ENCODE measurements around the gene GRIN2A. TPM values are rescaled to one million over a fixed set of nuclear protein-coding genes. Genes with fewer than 3 reads are reported as not detected.
A peak's percentile ranks its signal among the peaks of the same experiment; 100 is the strongest.

Gene GRIN2A
- total and polyA plus RNA-seq, 4 donors = 11.2 to 42.6 (median 20.0) TPM

DNA sequence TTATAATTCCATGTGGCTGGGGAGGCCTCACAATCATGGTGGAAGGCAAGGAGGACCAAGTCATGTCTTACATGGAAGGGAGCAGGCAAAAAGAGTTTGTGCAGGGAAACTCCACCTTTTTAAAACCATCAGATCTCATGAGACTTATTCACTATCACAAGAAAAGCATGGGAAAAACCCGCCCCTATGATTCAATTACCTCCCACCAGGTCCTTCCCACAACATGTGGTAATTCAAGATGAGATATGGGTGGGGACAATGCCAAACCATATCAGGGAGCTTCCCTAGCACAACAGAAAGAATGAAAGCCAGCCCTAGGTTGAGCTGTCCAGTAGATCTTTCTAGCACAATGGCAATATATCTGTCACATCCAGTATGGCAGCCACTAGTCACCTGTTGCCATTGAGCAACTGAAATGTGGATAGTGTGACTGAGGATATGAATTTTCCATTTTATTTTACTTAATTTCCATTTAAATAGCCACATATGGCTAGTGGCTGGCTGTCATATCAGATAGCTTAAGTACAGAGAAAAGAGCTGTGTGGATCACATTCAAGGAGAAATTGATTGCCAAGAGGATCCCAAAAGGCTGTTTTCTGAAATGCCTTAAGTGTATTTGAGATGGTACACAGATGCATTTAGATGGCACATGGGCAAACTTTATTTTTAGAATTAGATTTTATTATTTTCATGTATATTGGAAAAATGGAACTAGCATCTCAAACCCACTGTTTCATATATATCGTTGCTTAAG lies 273.0 kb downstream of the GRIN2A start:
- no CpG with 5 or more reads among the region's 2 CpGs for WGBS (ENCODE audit: insufficient coverage)
- Histone ChIP-seq H3K27me3 (ENCODE audit: control insufficient read depth, insufficient read depth, low read length) (no peaks in the 10 kb centered on the region), H3K27ac (ENCODE audit: low read depth, low read length) (no peak overlapping the region), H3K4me3 (ENCODE audit: low read depth, low read length) (no peak overlapping the region), H3K4me1 (ENCODE audit: control insufficient read depth, insufficient read depth, low read length) (peaks cover 8% of the 10 kb centered on the region), H3K9me3 (ENCODE audit: control insufficient read depth, insufficient read depth, low read length) (no peaks in the 10 kb centered on the region), H3K36me3 (ENCODE audit: control insufficient read depth, insufficient read depth, low read length) (no peaks in the 10 kb centered on the region)
- DNase-seq (ENCODE audit: low read depth in 4 of 6, low spot score in 6 of 6) = peak in 1 of 6 donors; percentile 60

DNA sequence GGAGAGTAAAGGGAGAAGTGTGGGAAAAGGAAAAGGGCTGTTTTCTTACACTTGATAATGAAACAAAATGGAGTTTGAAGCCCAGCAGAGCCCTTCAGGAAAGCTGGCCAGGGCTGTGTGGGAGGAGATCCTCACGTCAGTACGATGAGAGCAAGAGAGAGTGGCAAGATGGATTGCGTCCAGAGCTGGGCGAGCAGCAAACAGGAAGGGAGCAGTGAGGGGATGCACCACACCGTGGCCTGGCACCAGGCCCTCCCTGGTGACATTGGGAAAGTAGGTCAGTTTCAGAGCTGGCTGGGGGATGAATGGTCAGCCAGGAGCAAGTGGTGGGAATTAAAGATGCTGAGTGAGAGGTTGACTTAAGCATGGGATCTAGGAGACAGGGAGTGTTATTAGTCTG lies 273.6 kb downstream of the GRIN2A start:
- H3K9me3 ChIP-seq (ENCODE audit: control insufficient read depth, insufficient read depth, low read length) = no peaks in the 10 kb centered on the region
- no peaks in the 10 kb centered on the region for H3K27me3 ChIP-seq (ENCODE audit: control insufficient read depth, insufficient read depth, low read length)
- no peak overlapping the region for H3K4me3 ChIP-seq (ENCODE audit: low read depth, low read length)
- peak in 1 of 6 donors; percentile 29 for DNase-seq (ENCODE audit: low read depth in 4 of 6, low spot score in 6 of 6)
- H3K36me3 ChIP-seq (ENCODE audit: control insufficient read depth, insufficient read depth, low read length) = no peaks in the 10 kb centered on the region
- no peak overlapping the region for H3K27ac ChIP-seq (ENCODE audit: low read depth, low read length)
- H3K4me1 ChIP-seq (ENCODE audit: control insufficient read depth, insufficient read depth, low read length) = peaks cover 8% of the 10 kb centered on the region
- WGBS (ENCODE audit: insufficient coverage) = 39% methylated on average over 5 of the region's 5 CpGs

DNA sequence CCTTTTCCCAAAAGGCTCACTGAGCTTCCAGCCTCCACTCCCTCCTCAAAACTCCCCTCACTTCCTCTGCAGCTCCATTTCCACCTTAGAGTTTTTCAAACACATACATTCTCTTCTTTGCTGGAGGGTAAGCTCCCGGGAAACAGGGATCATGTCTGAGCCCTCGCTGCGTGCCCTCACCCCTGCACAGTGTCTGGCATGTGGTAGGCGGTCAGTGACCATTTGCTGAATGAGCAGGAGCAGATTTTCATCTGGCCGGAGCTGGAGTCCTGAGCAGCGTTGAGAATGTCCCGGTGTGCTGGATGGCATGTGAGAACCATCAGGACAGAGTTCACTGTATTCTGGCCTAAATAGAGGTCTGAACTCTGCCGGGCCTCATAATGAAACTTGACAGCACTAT lies 274.5 kb downstream of the GRIN2A start:
- DNase-seq (ENCODE audit: low read depth in 4 of 6, low spot score in 6 of 6) = no peak
- no peaks in the 10 kb centered on the region for H3K27me3 ChIP-seq (ENCODE audit: control insufficient read depth, insufficient read depth, low read length)
- no peak overlapping the region for H3K27ac ChIP-seq (ENCODE audit: low read depth, low read length)
- no peaks in the 10 kb centered on the region for H3K36me3 ChIP-seq (ENCODE audit: control insufficient read depth, insufficient read depth, low read length)
- no peaks in the 10 kb centered on the region for H3K9me3 ChIP-seq (ENCODE audit: control insufficient read depth, insufficient read depth, low read length)
- H3K4me1 ChIP-seq (ENCODE audit: control insufficient read depth, insufficient read depth, low read length) = peaks cover 8% of the 10 kb centered on the region
- H3K4me3 ChIP-seq (ENCODE audit: low read depth, low read length) = no peak overlapping the region
- WGBS (ENCODE audit: insufficient coverage) = 54% methylated on average over 5 of the region's 8 CpGs

DNA sequence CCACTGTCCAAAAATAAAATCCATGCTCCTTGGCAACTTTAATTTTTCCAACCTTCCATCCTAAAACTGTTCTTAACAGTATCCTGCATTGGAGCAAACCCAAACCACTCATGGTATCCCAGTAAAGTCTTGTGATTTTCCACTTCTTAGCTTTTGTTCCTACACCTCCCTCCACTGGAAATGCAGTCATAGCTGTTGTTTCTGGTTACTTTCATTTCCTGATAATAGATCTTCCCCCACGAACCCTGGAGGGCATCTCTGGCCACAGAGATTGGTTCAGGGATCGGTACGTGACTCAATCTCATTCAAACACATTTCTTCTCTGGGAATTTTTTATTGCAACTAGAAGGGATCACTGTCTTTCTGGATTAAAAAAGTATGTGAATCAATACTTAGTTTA lies 276.0 kb downstream of the GRIN2A start:
- no peak overlapping the region for H3K4me3 ChIP-seq (ENCODE audit: low read depth, low read length)
- no CpG with 5 or more reads among the region's 3 CpGs for WGBS (ENCODE audit: insufficient coverage)
- peaks cover 8% of the 10 kb centered on the region for H3K4me1 ChIP-seq (ENCODE audit: control insufficient read depth, insufficient read depth, low read length)
- H3K27ac ChIP-seq (ENCODE audit: low read depth, low read length) = no peak overlapping the region
- no peaks in the 10 kb centered on the region for H3K9me3 ChIP-seq (ENCODE audit: control insufficient read depth, insufficient read depth, low read length)
- no peaks in the 10 kb centered on the region for H3K27me3 ChIP-seq (ENCODE audit: control insufficient read depth, insufficient read depth, low read length)
- H3K36me3 ChIP-seq (ENCODE audit: control insufficient read depth, insufficient read depth, low read length) = no peaks in the 10 kb centered on the region
- no peak for DNase-seq (ENCODE audit: low read depth in 4 of 6, low spot score in 6 of 6)

GRCh38 chr16:9904526-9904925 lies 277.7 kb downstream of the GRIN2A start:
- H3K27ac ChIP-seq (ENCODE audit: low read depth, low read length) = no peak overlapping the region
- WGBS (ENCODE audit: insufficient coverage) = 100% methylated on average over 1 of the region's 2 CpGs
- peaks cover 8% of the 10 kb centered on the region for H3K4me1 ChIP-seq (ENCODE audit: control insufficient read depth, insufficient read depth, low read length)
- DNase-seq (ENCODE audit: low read depth in 4 of 6, low spot score in 6 of 6) = no peak
- no peaks in the 10 kb centered on the region for H3K9me3 ChIP-seq (ENCODE audit: control insufficient read depth, insufficient read depth, low read length)
- H3K36me3 ChIP-seq (ENCODE audit: control insufficient read depth, insufficient read depth, low read length) = no peaks in the 10 kb centered on the region
- H3K27me3 ChIP-seq (ENCODE audit: control insufficient read depth, insufficient read depth, low read length) = no peaks in the 10 kb centered on the region
- H3K4me3 ChIP-seq (ENCODE audit: low read depth, low read length) = no peak overlapping the region

- 93% methylated on average over 2 of the region's 4 CpGs for WGBS (ENCODE audit: insufficient coverage)
- Histone ChIP-seq H3K4me1 (ENCODE audit: control insufficient read depth, insufficient read depth, low read length) (no peaks in the 10 kb centered on the region), H3K9me3 (ENCODE audit: control insufficient read depth, insufficient read depth, low read length) (no peaks in the 10 kb centered on the region), H3K4me3 (ENCODE audit: low read depth, low read length) (no peak overlapping the region), H3K27me3 (ENCODE audit: control insufficient read depth, insufficient read depth, low read length) (no peaks in the 10 kb centered on the region), H3K36me3 (ENCODE audit: control insufficient read depth, insufficient read depth, low read length) (no peaks in the 10 kb centered on the region), H3K27ac (ENCODE audit: low read depth, low read length) (no peak overlapping the region)
- DNase-seq (ENCODE audit: low read depth in 4 of 6, low spot score in 6 of 6) = no peak
These were observed 281.7 kb downstream of the GRIN2A start for GRCh38 chr16:9900576-9900975.

DNA sequence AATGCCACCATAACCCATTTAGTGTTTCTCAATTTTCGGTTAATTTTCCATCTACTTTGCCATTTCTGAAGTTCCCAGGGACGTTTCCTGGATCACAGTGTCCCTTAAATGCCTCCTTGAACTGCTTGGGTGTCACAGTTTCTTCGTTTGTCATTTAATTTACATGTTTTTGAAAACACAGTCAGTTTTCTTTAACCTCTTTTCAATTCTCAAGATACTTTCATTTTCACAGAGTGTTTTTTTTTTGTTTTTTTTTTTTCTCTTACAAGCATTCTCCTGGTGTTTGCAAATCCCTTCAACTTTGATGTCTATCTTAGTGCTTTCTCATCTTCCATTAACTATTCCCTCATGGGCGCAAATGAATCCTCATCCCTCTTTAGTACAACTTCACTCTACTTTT lies 283.7 kb downstream of the GRIN2A start:
- 84% methylated on average over 3 of the region's 4 CpGs for WGBS (ENCODE audit: insufficient coverage)
- no peaks in the 10 kb centered on the region for H3K36me3 ChIP-seq (ENCODE audit: control insufficient read depth, insufficient read depth, low read length)
- H3K9me3 ChIP-seq (ENCODE audit: control insufficient read depth, insufficient read depth, low read length) = no peaks in the 10 kb centered on the region
- no peak for DNase-seq (ENCODE audit: low read depth in 4 of 6, low spot score in 6 of 6)
- H3K27ac ChIP-seq (ENCODE audit: low read depth, low read length) = no peak overlapping the region
- no peak overlapping the region for H3K4me3 ChIP-seq (ENCODE audit: low read depth, low read length)
- H3K27me3 ChIP-seq (ENCODE audit: control insufficient read depth, insufficient read depth, low read length) = no peaks in the 10 kb centered on the region
- no peaks in the 10 kb centered on the region for H3K4me1 ChIP-seq (ENCODE audit: control insufficient read depth, insufficient read depth, low read length)

- WGBS (ENCODE audit: insufficient coverage) = no CpG with 5 or more reads among the region's 2 CpGs
- H3K9me3 ChIP-seq (ENCODE audit: control insufficient read depth, insufficient read depth, low read length) = no peaks in the 10 kb centered on the region
- DNase-seq (ENCODE audit: low read depth in 4 of 6, low spot score in 6 of 6) = no peak
- H3K4me1 ChIP-seq (ENCODE audit: control insufficient read depth, insufficient read depth, low read length) = no peaks in the 10 kb centered on the region
- no peaks in the 10 kb centered on the region for H3K36me3 ChIP-seq (ENCODE audit: control insufficient read depth, insufficient read depth, low read length)
- no peak overlapping the region for H3K4me3 ChIP-seq (ENCODE audit: low read depth, low read length)
- no peak overlapping the region for H3K27ac ChIP-seq (ENCODE audit: low read depth, low read length)
- no peaks in the 10 kb centered on the region for H3K27me3 ChIP-seq (ENCODE audit: control insufficient read depth, insufficient read depth, low read length)
These were observed 284.1 kb downstream of the GRIN2A start for GRCh38 chr16:9898124-9898523.

DNA sequence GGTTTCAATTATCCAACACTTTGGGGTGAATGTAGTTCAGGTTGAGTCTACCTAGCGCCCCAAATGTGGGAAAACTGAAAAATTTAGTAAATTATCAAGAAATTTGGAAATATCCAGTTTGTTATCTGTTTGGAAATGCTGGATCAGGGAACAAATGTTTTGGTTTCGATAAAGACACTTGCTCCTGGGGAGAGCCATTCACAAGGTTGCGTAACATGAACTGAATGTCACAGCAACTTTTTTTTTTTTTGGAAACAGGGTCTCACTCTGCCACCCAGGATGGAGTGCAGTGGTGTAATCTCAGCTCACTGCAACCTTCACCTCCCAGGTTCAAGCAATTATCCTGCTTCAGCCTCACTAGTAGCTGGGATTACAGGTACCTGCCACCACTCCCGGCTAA lies 286.4 kb downstream of the GRIN2A start:
- WGBS (ENCODE audit: insufficient coverage) = 100% methylated on average over 4 of the region's 4 CpGs
- no peak overlapping the region for H3K27ac ChIP-seq (ENCODE audit: low read depth, low read length)

DNA sequence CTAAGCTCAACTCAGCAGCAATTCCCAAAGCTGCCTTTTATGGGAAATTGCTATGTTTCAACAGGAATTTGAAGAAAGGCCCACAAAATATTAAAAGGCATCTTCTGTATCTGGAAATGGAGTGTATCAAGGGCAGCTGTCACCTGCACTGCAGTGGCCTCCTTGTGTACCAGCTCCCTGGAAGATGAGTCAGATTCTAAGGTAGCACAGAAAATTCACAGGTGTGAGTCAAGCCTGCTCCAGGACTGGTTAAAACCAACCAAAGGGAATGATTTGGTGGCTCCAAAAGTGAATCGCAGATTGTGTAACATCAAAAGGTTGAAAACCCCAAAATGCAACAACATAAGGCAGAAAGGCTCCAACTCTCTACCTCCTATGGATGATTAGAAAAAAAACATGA lies 296.4 kb downstream of the GRIN2A start:
- Histone ChIP-seq H3K27me3 (ENCODE audit: control insufficient read depth, insufficient read depth, low read length) (no peaks in the 10 kb centered on the region), H3K4me3 (ENCODE audit: low read depth, low read length) (no peak overlapping the region), H3K4me1 (ENCODE audit: control insufficient read depth, insufficient read depth, low read length) (peaks cover 4% of the 10 kb centered on the region), H3K9me3 (ENCODE audit: control insufficient read depth, insufficient read depth, low read length) (no peaks in the 10 kb centered on the region), H3K27ac (ENCODE audit: low read depth, low read length) (no peak overlapping the region), H3K36me3 (ENCODE audit: control insufficient read depth, insufficient read depth, low read length) (no peaks in the 10 kb centered on the region)
- no peak for DNase-seq (ENCODE audit: low read depth in 4 of 6, low spot score in 6 of 6)
- no CpG with 5 or more reads among the region's 1 CpG for WGBS (ENCODE audit: insufficient coverage)

More for the DNA sequence above, 286.4 kb downstream of the GRIN2A start:
- Histone ChIP-seq H3K4me3 (ENCODE audit: low read depth, low read length) (no peak overlapping the region), H3K9me3 (ENCODE audit: control insufficient read depth, insufficient read depth, low read length) (no peaks in the 10 kb centered on the region), H3K4me1 (ENCODE audit: control insufficient read depth, insufficient read depth, low read length) (no peaks in the 10 kb centered on the region), H3K36me3 (ENCODE audit: control insufficient read depth, insufficient read depth, low read length) (no peaks in the 10 kb centered on the region), H3K27me3 (ENCODE audit: control insufficient read depth, insufficient read depth, low read length) (no peaks in the 10 kb centered on the region)
- no peak for DNase-seq (ENCODE audit: low read depth in 4 of 6, low spot score in 6 of 6)

All from spinal cord (tissue), 10 donors.